Measurements from ENCODE around the gene NUB1.

NUB1 gene

DNA sequence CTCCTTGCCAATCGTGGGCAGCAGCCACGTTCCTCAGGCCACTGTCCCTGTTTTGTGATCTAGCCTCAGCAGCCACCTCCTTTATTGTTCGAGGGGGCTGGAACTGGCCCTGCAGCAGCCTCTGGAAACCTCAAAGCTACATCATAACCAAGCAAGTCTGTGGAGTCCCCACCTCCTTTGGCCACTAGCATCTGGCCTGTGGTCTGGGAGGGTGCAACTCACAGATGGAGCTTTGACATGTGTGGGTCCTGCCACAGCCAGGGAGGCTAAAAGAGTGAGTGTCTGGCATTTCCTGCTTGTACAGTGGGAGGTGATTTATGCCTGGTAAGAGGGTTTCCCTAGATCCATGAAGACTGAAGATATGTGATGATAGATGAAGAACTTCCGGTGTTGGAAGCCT is 32.3 kb upstream of the NUB1 start:
- TF ChIP-seq GATA3 (IDR thresholded peaks at IDR 0.05; ENCODE audit: low read depth, low read length) (no peak), GATA2 (IDR thresholded peaks at IDR 0.05; ENCODE audit: low read depth, low read length) (no peak)

- TF ChIP-seq GATA2 (IDR thresholded peaks at IDR 0.05; ENCODE audit: low read depth, low read length), result no peak
- TF ChIP-seq GATA3 (IDR thresholded peaks at IDR 0.05; ENCODE audit: low read depth, low read length), result no peak
Observed at GRCh38 chr7:151310578-151310977, 31.0 kb upstream of the NUB1 start.

DNA sequence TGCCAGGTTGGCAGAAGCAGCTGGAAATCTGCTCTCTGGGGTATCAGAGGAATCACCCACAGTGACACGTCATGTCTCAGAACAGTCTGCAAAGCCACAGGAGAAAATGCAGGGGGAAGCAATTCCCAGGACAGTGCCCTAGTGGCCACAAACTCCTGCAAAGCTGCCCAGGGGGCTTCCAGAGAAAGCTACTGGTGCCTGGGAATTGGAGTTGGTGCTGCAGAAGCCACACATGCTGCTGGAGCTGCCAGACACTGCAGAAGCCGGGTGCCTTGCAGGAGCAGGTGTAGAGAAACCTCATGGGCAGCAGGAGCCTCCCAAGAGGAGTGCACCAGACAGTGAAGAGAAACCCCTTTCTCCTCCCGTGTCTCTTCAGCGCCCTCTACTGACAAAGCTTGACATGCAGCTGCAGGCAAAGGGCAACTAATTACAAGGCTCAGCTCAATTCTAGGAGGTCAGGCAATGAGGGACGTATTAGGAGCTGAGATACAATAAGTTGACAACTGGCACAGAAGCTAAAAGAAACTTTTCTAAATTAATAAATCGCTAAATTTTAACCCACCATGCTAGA is 30.2 kb upstream of the NUB1 start:
- TF ChIP-seq GATA3 (IDR thresholded peaks at IDR 0.05; ENCODE audit: low read depth, low read length) (no peak), GATA2 (IDR thresholded peaks at IDR 0.05; ENCODE audit: low read depth, low read length) (no peak)

DNA sequence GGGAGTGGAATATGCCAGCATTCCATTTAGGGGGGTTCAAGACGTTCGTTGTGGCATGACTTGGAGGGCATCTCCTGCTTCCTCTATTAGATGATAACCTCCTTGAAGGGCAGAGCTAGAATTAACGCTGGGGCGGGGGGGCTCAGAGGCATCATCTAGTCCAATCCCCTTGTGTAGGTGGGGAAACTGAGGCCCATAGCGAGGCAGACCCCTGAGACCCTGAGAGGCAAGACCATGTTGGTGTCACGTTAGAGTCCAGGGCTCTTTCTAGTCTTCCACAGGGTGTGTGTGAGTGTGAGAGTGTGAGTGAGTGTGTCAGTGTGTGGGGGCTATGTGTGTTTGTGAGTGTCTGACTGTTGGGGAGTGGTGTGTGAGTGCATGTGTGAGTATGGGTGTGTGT is 29.3 kb upstream of the NUB1 start:
- TF ChIP-seq GATA3 (IDR thresholded peaks at IDR 0.05; ENCODE audit: low read depth, low read length), result no peak
- TF ChIP-seq GATA2 (IDR thresholded peaks at IDR 0.05; ENCODE audit: low read depth, low read length), result no peak

- TF ChIP-seq GATA2 (IDR thresholded peaks at IDR 0.05; ENCODE audit: low read depth, low read length) (no peak), GATA3 (IDR thresholded peaks at IDR 0.05; ENCODE audit: low read depth, low read length) (no peak)
Observed at GRCh38 chr7:151312831-151313809, 28.5 kb upstream of the NUB1 start.

- TF ChIP-seq GATA2 (IDR thresholded peaks at IDR 0.05; ENCODE audit: low read depth, low read length) (no peak), GATA3 (IDR thresholded peaks at IDR 0.05; ENCODE audit: low read depth, low read length) (no peak)
Observed at GRCh38 chr7:151313857-151314256, 27.8 kb upstream of the NUB1 start.

GRCh38 chr7:151314401-151314800 is 27.2 kb upstream of the NUB1 start:
- no peak for TF ChIP-seq GATA3 (IDR thresholded peaks at IDR 0.05; ENCODE audit: low read depth, low read length)
- no peak for TF ChIP-seq GATA2 (IDR thresholded peaks at IDR 0.05; ENCODE audit: low read depth, low read length)

DNA sequence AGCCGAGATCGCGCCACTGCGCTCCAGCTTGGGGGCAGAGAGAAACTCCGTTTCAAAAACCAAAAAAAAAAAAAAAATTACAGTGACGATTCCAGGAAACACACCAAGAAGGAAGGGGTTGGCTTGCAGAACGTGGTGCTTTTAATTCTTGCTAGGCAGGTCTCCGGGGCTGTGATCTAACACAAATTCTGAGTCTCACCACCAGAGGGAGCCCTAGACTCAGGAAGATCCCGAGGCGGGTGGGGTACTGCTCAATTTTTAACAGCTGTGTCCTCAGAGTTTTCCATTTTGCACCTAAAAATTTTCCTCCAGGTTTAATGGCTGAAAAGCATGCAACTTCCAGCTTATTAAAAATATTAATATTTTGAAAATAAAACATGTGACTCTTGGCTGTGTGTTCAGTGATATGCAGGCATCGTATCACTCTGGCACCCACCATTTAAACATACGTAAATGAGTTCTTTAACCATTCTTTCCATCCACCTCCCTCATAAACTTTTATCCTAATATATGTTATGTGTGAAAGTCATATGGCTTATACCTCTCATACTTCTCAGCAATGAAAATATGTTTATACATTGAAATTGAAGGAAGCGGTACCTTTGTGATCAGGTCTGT is 26.5 kb upstream of the NUB1 start:
- TF ChIP-seq GATA2 (IDR thresholded peaks at IDR 0.05; ENCODE audit: low read depth, low read length), result no peak
- TF ChIP-seq GATA3 (IDR thresholded peaks at IDR 0.05; ENCODE audit: low read depth, low read length), result no peak

GRCh38 chr7:151316896-151317295 is 24.7 kb upstream of the NUB1 start:
- no peak for TF ChIP-seq GATA2 (IDR thresholded peaks at IDR 0.05; ENCODE audit: low read depth, low read length)
- TF ChIP-seq GATA3 (IDR thresholded peaks at IDR 0.05; ENCODE audit: low read depth, low read length), result no peak

DNA sequence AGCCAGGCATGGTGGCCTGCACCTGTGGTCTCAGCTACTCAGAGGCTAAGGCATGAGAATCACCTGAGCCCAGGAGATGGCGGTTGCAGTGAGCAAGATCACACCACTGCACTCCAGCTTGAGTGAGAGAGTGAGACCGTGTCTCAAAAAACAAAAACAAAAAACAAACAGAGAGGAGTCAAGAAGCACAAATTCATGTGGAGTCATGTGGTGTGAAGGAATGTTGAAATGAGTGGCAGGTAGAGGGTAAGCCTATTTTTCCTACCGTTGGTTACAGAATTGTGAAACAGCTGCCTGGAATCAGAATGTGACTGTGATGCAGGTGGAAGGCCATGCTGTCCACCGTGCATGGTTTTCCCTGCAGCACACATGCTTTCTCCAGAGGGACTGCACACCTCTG is 23.7 kb upstream of the NUB1 start:
- TF ChIP-seq GATA3 (IDR thresholded peaks at IDR 0.05; ENCODE audit: low read depth, low read length) (no peak), GATA2 (IDR thresholded peaks at IDR 0.05; ENCODE audit: low read depth, low read length) (no peak)

GRCh38 chr7:151319189-151319588 is 22.4 kb upstream of the NUB1 start:
- TF ChIP-seq GATA3 (IDR thresholded peaks at IDR 0.05; ENCODE audit: low read depth, low read length) (no peak), GATA2 (IDR thresholded peaks at IDR 0.05; ENCODE audit: low read depth, low read length) (no peak)

GRCh38 chr7:151320263-151320845 is 21.3 kb upstream of the NUB1 start:
- TF ChIP-seq GATA2 (IDR thresholded peaks at IDR 0.05; ENCODE audit: low read depth, low read length) (no peak), GATA3 (IDR thresholded peaks at IDR 0.05; ENCODE audit: low read depth, low read length) (no peak)

GRCh38 chr7:151321341-151321740 is 20.3 kb upstream of the NUB1 start:
- no peak for TF ChIP-seq GATA2 (IDR thresholded peaks at IDR 0.05; ENCODE audit: low read depth, low read length)
- no peak for TF ChIP-seq GATA3 (IDR thresholded peaks at IDR 0.05; ENCODE audit: low read depth, low read length)

DNA sequence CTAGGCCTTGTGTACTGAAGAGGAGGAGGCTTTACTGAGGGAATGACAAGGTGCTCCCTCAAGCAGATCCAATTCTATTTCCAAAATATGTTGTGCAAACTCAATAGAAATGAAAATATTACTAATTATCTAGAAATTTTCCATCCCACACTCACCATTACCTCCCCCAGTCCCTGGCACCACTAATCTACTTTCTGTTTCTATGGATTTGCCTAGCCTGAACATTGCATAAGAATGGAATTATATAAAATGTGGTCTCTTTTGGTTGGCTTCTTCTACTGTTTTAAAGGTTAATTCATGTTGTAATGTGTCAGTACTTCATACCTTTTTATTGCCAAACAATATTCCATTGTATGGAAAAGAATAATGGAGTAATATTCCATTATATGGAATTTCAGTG is 18.7 kb upstream of the NUB1 start:
- TF ChIP-seq GATA2 (IDR thresholded peaks at IDR 0.05; ENCODE audit: low read depth, low read length) (no peak), GATA3 (IDR thresholded peaks at IDR 0.05; ENCODE audit: low read depth, low read length) (no peak)
